ENCODE results near the gene TNNI3. TPM values are rescaled to one million over a fixed set of nuclear protein-coding genes. Genes with fewer than 3 reads are reported as not detected.

The TNNI3 gene
- total RNA-seq, 1 donor from 2014 or later = not detected

DNA sequence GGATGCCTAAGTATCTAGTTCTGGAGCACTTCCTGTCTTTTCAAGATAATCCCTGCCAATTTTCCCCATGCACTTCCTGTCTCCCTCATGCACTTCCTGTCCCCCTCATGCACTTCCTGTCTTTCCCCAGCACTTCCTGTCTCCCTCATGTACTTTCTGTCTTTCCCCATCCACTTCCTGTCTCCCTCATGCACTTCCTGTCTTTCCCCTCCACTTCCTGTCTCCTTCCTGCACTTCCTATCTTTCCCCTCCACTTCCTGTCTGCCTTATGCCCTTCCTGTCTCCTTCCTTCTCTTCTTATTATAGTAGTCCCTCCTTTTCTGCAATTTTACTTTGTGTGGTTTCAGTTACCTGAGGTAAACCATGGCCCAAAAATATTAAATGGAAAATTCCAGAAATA, 5.5 kb downstream of the TNNI3 start:
- DNase-seq (ENCODE audit: low spot score) = no peak
- Mint-ChIP-seq H3K36me3 (ENCODE audit: low read depth) (no peaks in the 10 kb centered on the region), H3K4me1 (ENCODE audit: low read depth) (peaks cover 6% of the 10 kb centered on the region), H3K4me3 (ENCODE audit: unreplicated experiment) (no peak overlapping the region), H3K27me3 (ENCODE audit: low read depth) (peaks cover 39% of the 10 kb centered on the region), H3K27ac (ENCODE audit: unreplicated experiment) (no peak overlapping the region), H3K9me3 (ENCODE audit: low read depth) (no peaks in the 10 kb centered on the region)
- TF ChIP-seq, protein P1, sequence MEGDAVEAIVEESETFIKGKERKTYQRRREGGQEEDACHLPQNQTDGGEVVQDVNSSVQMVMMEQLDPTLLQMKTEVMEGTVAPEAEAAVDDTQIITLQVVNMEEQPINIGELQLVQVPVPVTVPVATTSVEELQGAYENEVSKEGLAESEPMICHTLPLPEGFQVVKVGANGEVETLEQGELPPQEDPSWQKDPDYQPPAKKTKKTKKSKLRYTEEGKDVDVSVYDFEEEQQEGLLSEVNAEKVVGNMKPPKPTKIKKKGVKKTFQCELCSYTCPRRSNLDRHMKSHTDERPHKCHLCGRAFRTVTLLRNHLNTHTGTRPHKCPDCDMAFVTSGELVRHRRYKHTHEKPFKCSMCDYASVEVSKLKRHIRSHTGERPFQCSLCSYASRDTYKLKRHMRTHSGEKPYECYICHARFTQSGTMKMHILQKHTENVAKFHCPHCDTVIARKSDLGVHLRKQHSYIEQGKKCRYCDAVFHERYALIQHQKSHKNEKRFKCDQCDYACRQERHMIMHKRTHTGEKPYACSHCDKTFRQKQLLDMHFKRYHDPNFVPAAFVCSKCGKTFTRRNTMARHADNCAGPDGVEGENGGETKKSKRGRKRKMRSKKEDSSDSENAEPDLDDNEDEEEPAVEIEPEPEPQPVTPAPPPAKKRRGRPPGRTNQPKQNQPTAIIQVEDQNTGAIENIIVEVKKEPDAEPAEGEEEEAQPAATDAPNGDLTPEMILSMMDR (IDR thresholded peaks at IDR 0.05) = no peak

DNA sequence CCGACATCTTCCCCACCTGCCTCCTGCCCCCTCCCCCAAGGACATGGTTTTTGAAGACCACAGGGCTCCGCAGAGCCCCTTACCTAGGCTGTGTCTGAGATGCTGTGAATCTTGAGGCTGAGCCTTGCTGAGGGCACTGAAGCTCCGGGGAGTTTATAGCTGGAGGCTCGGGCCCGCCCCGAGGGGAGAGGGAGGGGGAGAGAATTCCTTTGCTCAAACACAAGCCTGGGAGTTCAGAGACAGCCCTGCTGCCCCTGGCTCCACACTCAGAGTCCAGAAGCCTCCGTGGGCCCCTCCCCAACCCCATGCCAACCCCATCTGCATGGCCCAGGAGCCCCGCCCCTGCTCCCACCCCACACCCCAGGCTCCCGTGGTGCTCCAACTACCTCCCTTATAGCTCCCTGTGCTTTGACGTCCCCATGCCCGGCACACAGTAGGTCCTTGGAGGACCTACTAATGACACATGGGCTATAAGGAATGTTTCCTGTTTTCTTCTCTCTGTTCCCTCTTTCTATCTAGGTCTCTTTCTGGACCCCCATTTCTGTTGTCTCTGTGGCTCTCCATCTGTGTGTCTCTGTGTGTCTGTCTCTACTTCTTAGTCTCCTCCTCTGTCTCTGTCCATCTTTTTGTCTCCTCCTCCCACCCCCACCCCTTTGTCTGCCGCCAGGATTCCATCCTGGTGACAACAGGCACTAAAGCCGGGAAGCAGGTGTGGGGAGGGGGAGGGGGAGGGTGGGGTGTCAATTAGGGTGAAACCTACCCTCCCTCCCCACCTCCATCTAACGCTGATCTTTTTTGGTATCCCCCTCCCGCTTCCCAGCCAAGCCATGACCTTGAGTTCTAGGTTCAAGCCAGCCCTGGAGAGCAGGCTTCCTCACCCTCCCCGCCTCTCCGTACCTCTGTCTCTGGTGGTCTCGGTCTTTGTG, 8.2 kb downstream of the TNNI3 start, which contains the start of gene TNNT1:
Gene TNNT1 (minus strand): TSS at position 129 of the 926 bp plus-strand sequence. CDS start 2,049 bp downstream, outside the sequence.
- Mint-ChIP-seq H3K4me3 (ENCODE audit: unreplicated experiment) (no peak within 1 kb of the TSS), H3K36me3 (ENCODE audit: low read depth) (no peaks in the 10 kb centered on the region), H3K4me1 (ENCODE audit: low read depth) (no peaks in the 10 kb centered on the region), H3K27me3 (ENCODE audit: low read depth) (peaks cover 42% of the 10 kb centered on the region), H3K9me3 (ENCODE audit: low read depth) (no peaks in the 10 kb centered on the region), H3K27ac (ENCODE audit: unreplicated experiment) (no peak within 1 kb of the TSS)
- TF ChIP-seq, protein P1 (IDR thresholded peaks at IDR 0.05) = no peak
- no peak for DNase-seq (ENCODE audit: low spot score)

DNA sequence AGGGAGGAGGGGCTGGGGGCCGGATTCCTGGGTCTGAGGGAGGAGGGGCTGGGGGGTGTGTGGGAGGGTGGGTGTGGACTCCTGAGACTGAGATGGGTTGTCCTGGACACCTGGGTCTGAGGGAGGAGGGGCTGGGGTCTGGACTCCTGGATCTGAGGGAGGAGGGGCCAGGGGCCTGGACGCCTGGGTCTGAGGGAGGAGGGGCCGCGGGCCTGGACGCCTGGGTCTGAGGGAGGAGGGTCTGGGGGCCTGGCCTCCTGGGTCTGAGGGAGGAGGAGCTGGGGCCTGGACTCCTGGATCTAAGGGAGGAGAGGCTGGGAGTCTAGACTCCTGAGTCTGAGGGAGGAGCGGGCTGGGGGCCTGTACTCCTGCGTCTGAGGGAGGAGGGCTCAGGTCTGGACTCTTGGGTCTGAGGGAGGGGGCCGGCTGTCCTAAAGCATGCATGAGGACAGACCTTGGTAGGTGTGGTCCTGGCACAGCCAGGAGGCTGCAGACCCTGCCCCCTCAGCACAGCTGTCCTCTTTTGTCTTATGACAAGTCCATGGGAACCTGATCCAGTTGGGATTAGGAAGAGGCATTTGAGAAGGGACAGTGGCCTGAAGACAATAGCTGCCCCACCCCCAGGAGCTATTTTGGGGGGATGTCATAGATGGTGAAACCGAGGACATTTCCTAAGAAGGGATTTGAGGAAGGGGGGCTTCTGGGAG, 9.8 kb downstream of the TNNI3 start:
- Mint-ChIP-seq H3K27me3 (ENCODE audit: low read depth) (peaks cover 47% of the 10 kb centered on the region), H3K27ac (ENCODE audit: unreplicated experiment) (no peak overlapping the region), H3K4me3 (ENCODE audit: unreplicated experiment) (no peak overlapping the region), H3K36me3 (ENCODE audit: low read depth) (no peaks in the 10 kb centered on the region), H3K9me3 (ENCODE audit: low read depth) (no peaks in the 10 kb centered on the region), H3K4me1 (ENCODE audit: low read depth) (no peaks in the 10 kb centered on the region)
- TF ChIP-seq, protein P1 (IDR thresholded peaks at IDR 0.05) = no peak
- no peak for DNase-seq (ENCODE audit: low spot score)

DNA sequence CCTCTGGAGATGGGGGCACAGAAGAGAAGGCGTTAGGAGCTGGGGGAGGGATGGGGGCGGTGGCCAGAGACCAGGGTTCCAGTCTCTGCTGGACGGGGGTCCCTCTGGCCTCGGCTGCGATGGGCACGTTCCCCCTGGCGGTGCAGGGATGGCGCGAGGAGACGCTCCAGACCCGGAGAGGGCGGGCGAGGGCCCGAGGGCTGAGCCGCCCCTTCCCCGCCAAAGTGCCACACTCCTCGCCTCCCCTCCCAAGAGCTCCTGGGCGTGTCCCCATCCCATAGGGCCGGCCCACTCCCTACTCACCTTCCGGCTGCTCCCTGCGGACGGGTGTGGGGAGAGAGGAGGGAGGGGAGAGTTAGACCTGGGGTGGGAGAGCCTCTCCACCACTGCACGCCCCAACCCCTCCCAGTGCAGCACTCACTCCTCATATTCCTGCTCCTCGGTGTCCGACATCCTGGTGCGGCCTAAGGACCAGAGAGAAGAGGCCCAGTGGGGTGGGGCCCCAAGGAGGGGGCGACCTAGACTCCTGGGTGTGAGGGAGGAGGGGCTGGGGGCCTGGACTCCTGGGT, 10.7 kb downstream of the TNNI3 start:
- H3K27me3 Mint-ChIP-seq (ENCODE audit: low read depth) = peaks cover 47% of the 10 kb centered on the region
- H3K27ac Mint-ChIP-seq (ENCODE audit: unreplicated experiment) = no peak overlapping the region
- no peak for DNase-seq (ENCODE audit: low spot score)
- H3K4me1 Mint-ChIP-seq (ENCODE audit: low read depth) = no peaks in the 10 kb centered on the region
- H3K4me3 Mint-ChIP-seq (ENCODE audit: unreplicated experiment) = no peak overlapping the region
- H3K9me3 Mint-ChIP-seq (ENCODE audit: low read depth) = no peaks in the 10 kb centered on the region
- no peaks in the 10 kb centered on the region for H3K36me3 Mint-ChIP-seq (ENCODE audit: low read depth)
- TF ChIP-seq, protein P1 (IDR thresholded peaks at IDR 0.05) = no peak

All from chondrocyte (in vitro differentiated cells).